ENCODE measurements around the gene DLGAP5.

Gene DLGAP5

DNA sequence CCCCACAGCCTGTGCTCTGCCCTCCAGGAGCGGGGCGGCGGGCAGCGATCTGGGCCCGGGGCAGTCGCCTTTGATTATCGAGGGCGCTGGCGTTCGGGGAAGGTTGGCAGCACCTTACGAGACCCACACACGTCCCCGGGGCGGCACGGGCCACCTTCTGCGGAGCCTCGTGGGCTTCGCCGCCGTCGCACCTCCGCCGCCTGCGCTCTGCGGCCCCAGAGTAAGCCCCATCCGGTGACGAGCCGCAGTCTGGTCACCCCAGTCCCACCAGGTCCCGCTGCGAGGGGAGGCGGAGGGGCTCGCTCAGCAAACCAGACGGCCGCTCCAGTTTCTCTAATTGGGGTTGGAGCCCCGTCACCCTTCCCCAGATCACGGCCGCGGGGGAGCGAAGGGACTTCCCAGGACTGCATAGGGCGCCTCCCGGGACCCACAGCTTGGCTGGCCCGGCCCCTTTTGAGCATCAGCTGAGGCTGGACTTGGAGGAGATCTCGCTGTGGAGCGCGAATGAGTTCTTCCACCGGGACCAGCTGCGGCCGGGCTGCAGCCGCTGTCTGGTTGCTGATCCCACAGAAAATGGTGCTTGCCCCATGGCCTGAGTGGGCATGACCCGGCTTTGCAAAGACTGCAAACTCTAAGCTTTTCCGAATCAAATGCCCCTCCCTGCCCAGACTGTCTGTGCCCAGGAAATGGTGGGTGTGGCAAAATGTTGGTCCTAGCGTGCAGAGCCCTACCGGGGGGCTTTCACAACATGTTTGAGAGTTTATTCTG, 61.8 kb downstream of the DLGAP5 start:
- peak; percentile 77 for DNase-seq (ENCODE audit: low read depth)

GRCh38 chr14:55129086-55129427, 62.3 kb downstream of the DLGAP5 start, which contains the start of gene LGALS3:
Gene LGALS3, plus strand, starts transcription at chr14:55129252. Its CDS starts 8,122 bp downstream, at chr14:55137374.
- peak; percentile 72 for DNase-seq (ENCODE audit: low read depth)

DNA sequence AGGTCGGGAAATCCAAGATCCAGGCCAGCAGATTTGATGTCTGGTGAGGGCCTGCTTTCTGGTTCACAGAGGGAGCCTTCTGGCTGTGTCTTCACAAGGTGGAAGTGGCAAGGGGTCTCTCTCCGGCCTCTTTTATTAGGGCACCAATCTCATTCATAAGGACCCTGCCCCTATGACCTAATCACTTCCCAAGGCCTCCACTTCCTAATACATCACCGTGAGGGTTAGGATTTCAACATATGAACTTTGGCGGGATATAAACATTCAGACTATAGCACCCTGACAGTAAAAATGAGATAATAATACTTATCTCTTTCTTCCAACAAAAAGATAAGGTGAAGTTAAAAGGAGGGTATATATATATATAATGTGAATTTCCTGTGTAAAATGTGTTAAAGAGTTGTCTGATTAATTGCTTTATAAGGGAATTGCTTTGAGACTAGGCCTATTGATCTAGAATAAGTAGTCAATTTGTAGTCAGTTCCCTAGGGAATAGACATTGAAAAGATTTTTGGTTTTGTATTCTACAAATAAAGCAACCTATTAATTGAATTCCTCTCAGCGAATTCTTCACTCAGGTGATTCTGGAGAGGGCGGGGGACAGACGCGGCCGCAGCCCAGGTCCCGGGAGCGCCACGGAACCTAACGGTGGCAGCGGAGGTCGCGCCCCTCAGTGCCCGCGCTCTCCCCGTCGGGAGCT, 62.8 kb downstream of the DLGAP5 start:
- DNase-seq (ENCODE audit: low read depth): no peak

DNA sequence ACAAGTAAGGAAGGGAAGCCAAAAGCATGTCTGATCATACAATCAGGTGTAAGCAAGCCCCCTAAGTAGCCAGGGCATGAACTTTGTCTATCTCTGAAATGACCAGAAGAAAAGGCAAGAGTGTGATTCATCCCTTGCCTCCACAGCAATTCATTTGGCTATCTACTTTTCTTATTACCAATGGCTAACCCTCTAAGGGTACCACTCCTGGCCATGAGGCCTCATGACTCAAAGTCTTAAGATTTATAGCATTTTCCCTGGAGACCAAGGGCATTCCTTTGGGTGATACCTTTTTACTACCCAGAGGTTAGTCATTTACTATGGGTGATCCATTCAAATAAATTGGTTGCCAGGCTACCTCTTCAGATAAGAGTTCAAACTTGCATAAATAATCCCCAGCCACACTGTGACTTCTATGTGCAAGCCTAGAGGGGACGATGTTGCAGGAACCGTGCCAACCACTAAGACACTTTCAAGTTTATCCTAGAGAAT, 63.9 kb downstream of the DLGAP5 start:
- peak; percentile 77 for DNase-seq (ENCODE audit: low read depth)

DNA sequence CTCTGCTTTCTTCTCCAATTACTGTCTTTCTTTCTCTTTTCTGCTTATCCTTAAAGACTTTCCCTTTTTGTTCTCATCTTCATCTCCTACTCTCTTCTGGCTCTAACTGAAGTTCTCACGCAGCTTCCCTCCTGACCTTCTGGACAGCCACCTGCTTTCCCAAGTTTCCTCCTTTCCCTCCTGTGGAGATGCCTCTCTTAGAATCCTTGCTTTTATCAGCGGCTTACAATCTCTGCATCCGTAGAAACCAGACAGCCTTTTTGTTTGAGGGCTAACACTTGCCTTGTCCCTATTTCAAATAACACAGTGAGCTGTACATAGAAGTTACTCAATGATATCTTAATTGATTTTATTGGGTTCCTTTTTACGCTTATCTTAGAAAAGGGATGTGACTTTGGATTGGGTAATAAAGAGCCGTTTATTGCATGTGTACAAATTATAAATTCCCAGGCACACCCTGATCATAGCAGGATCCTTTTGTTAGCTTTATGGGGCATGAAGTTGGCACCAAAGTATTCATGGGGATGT, 64.4 kb downstream of the DLGAP5 start:
- DNase-seq (ENCODE audit: low read depth): no peak

DNA sequence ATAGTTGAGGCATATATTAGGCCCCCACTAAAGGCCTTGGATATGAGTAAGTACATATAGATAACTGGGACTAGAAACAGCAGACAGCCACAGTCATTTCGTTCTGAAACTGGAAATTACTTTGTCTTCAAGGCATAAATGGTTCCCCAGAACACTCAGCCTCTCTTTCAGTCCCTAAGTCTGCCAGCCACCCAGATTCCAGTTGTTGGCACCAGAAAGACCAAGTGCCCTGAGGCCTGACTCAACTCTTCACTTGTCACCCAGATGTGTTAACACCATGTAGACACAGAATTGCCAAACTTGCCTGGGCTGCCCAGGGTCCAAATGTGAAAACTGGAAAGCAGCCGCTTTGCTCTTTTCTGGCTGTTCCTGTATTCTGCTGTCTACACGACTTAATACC, 65.4 kb downstream of the DLGAP5 start:
- DNase-seq (ENCODE audit: low read depth): no peak

- DNase-seq (ENCODE audit: low read depth): peak; percentile 8
These were observed 66.0 kb downstream of the DLGAP5 start for GRCh38 chr14:55125403-55125802.

GRCh38 chr14:55124774-55125386, 66.5 kb downstream of the DLGAP5 start:
- no peak for DNase-seq (ENCODE audit: low read depth)

GRCh38 chr14:55123852-55124639, 67.3 kb downstream of the DLGAP5 start:
- no peak for DNase-seq (ENCODE audit: low read depth)

DNA sequence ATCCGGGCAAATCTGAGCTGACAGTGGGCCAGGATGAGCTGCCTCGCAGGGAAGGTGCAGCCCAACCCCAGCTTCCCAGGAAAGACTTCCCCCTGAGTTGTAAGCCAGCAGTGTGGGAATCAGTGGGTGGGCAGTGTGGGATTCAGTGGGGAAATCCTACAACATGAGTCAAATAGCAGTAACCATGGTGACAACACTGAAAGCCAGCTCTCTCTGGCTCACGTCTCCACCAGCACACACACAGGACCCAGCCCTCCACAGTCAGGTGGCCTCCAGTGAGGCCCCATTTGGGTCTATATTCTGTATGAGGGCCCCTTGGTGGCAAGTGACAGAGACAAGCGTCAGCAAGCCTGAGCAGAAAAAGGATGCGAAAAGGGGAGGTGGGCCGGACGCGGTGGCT, 68.3 kb downstream of the DLGAP5 start:
- peak; percentile 94 for DNase-seq (ENCODE audit: low read depth)

GRCh38 chr14:55122440-55122986, 68.9 kb downstream of the DLGAP5 start:
- peak; percentile 44 for DNase-seq (ENCODE audit: low read depth)

GRCh38 chr14:55121628-55122439, 69.6 kb downstream of the DLGAP5 start:
- no peak for DNase-seq (ENCODE audit: low read depth)

DNA sequence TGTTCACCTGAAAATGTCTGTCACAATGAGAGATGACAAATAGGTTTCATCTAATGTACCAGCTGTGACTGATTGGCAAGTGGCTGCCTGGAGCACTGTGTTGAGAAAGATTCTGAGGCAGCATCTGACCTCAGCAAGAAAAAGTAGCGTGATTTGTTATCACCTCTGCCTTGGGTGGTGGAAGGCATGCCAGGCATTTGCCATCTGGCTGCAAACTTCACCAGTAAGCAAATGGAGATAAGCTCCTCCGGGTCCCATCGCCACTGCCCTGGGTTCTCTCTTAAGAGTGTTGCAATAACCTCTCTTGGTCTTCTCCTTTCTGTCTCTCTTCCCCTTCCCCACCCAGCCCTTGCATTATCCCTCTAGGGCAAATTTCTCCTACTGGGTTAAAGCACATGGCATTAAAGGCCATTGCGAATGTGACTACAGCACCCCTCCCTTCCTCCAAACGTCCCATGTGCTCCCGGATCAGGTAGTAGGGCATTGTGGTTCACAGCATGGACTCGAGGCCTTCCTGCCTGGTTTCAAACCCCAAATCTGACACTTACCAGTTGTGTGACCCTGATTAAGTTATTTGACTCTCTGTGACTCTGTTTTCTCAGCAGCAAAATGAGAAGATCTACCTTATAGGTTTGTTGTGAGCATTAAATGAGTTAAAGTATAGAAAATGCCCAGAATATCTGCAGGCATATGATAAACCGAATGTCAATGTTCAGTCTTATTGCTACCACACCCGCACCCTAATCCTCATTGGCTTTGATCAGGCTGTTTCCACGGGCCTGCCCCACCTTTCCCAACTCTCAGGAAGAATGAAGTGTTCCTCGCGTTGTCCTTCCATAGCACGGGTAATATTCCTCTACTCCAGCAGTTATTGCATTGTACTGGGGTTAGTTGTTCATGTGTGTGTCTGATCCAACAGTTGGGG, 70.6 kb downstream of the DLGAP5 start:
- DNase-seq (ENCODE audit: low read depth): no peak

GRCh38 chr14:55118761-55119160, 72.6 kb downstream of the DLGAP5 start:
- DNase-seq (ENCODE audit: low read depth): no peak

GRCh38 chr14:55117803-55118441, 73.5 kb downstream of the DLGAP5 start:
- DNase-seq (ENCODE audit: low read depth): no peak

DNA sequence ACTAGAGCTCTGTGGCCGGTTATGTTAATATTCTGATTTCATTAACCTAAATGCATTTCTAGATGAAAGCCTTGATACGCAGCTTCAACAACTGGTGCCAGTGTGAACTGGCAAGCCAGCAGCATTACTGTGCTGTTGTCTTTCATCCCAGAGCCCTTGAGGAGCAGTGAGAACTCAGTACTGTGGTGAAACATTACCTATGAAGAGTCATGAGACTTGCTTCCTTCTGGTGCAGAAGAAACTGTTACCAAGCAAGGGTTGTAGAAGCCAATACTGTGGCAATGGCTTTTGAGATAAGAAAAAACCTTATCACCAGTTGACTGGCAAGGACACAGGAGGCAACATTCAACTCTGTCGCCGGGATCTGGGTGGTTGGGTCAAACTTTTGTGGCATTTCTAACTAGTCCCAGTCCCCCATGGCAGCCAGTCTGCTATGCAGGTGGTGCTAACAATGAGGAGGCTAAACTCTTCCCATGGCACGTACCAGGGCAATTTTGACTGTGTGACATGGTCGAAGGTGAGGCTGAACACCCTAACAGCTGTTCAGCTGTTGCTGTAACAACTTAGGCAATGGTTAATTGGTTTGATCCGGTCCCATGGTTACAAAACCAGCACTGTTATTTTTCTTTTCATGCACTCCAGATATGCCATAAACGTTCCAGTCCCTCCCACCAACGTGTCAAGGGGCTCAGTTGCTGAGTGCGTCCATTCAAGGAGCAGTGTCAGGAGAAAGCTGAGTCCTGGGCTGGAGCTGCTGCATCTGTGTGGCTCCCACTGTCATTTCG, 74.9 kb downstream of the DLGAP5 start:
- no peak for DNase-seq (ENCODE audit: low read depth)

DNA sequence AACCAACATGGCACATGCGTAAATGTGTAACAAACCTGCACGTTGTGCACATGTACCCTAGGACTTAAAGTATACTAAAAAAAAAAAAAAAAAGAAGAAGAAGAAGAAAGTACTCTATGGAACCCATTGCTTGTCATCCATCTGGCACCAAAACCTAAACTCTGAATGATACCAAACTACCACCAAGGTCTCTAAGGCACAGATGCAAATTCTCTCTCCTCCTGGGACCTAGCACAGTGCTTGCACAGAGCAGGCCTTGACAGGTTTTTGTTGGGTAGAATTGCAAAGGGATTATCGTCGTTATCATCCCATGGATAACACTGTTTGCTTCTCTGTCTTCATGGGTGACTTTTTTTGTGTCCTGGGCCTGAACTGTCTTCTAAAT, 75.5 kb downstream of the DLGAP5 start:
- no peak for DNase-seq (ENCODE audit: low read depth)

DNA sequence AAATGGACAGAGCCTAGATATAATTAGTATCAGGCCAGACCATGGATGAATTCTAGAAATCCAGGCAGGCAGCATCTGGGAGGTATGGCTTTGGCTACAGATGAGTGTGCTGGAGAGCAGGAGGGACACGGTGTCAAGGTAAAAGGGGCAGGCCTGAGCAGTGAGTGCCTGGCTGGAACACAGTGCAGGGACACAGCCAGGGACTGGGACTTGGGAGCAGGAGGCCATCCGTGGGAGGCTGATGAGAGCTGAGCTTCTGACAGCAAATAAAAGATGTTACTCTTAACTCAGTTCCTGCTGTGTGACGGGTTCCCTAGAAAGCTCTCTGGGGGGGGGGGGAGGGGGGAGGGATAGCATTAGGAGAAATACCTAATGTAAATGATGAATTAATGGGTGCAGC, 75.9 kb downstream of the DLGAP5 start:
- no peak for DNase-seq (ENCODE audit: low read depth)
